Natural killer cell treated with Interleukin-12 subunit alpha and Interleukin-12 subunit beta and Interleukin-15 and Interleukin-18, amount 100 ng/mL, for 72 hours (primary cell): ENCODE results near the gene KREMEN1. TPM values are rescaled to one million over a fixed set of nuclear protein-coding genes. Genes with fewer than 3 reads are reported as not detected.

Experiments used
- ATAC-seq, 2 donors: fragments of 150-1000 bp; cut with Tn5 transposase in 1 of 2; sonication (Bioruptor Pico), chemical (Tn5 transposase) in 1 of 2; 2 replicates each; pipeline ENCODE4 v1.10.0; 2021
- DNase-seq: peaks from one replicate; pipeline ENCODE4 v3.0.0; 2022; ENCODE audit warnings: low spot score
- H3K27ac Mint-ChIP-seq, 2 donors: 1 replicate in 1 of 2; 2 replicates in 1 of 2; pipeline ENCODE4 v1.8.0; 2022; ENCODE audit warnings: mixed read lengths in 2 of 2, mild to moderate bottlenecking in 1 of 2, moderate library complexity in 1 of 2
- H3K27me3 Mint-ChIP-seq, 2 donors: 1 replicate in 1 of 2; 2 replicates in 1 of 2; pipeline ENCODE4 v1.8.0; 2022; ENCODE audit warnings: mixed read lengths in 2 of 2
- H3K36me3 Mint-ChIP-seq: one replicate; pipeline ENCODE4 v1.8.0; 2022; ENCODE audit warnings: mixed read lengths
- H3K4me1 Mint-ChIP-seq, 2 donors: 1 replicate in 1 of 2; 2 replicates in 1 of 2; pipeline ENCODE4 v1.8.0; 2022; ENCODE audit warnings: low read depth in 2 of 2, mixed read lengths in 2 of 2, mild to moderate bottlenecking in 1 of 2
- H3K4me3 Mint-ChIP-seq: one replicate; pipeline ENCODE4 v1.8.0; 2022; ENCODE audit warnings: mixed read lengths
- H3K9me3 Mint-ChIP-seq: 2 replicates; pipeline ENCODE4 v1.8.0; 2022; ENCODE audit warnings: mixed read lengths
- total RNA-seq, 2 donors: library from RNA; stranded (reverse); gene quantifications; one replicate each; pipeline ENCODE4 v1.2.3, GENCODE V29; 2022

Gene KREMEN1
- total RNA-seq, 2 donors from 2014 or later = 0.17 to 0.59 TPM

DNA sequence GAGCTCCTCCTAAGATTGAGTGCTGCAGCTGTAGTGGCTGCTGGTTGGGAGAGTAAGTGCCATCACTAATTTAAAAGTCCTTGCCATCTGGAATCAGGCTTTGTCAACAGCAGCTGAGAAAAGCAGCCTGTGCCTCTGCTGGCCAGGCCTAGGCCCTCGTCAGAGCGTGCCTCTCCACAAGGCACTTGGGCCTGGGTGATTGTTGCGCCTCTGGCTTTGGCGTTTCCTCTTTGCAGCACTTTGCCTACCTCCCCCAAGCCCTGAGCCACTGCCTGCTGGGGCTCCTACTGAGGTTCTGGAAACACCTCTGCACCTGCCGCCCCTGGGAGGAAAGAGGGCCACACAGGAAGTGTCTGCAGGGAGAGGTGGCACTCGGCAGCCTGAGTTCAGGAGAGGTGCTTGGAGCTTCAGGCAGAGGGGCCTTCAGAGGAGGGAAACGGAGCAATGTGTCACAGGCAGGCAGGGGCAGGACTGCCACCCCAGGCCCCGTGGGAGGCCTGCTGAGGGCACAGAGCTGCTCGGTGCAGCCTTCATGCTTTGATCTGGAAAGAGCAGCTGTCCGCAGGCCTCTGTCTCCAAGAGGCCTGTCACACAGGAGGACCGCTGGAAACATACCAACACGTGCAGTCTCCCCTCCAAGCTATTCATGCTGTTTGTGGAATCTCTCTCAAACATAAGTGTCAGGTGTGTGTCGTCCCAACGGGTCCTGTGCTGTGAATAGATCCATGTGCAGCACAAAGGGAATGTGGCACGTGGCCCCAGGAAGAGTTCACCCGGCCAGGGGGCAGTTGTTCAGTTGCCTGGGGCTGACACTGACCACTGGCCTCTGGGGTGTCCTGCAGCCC, 71.3 kb downstream of the KREMEN1 start:
- H3K4me3 Mint-ChIP-seq = no peak overlapping the region
- no peaks in the 10 kb centered on the region for H3K4me1 Mint-ChIP-seq
- peaks cover 2 to 8% of the 10 kb centered on the region in 2 donors for H3K27me3 Mint-ChIP-seq
- ATAC-seq = peak in 1 of 2 donors; percentile 40
- H3K36me3 Mint-ChIP-seq = no peaks in the 10 kb centered on the region
- H3K9me3 Mint-ChIP-seq = no peaks in the 10 kb centered on the region
- H3K27ac Mint-ChIP-seq = no peak overlapping the region
- no peak for DNase-seq

DNA sequence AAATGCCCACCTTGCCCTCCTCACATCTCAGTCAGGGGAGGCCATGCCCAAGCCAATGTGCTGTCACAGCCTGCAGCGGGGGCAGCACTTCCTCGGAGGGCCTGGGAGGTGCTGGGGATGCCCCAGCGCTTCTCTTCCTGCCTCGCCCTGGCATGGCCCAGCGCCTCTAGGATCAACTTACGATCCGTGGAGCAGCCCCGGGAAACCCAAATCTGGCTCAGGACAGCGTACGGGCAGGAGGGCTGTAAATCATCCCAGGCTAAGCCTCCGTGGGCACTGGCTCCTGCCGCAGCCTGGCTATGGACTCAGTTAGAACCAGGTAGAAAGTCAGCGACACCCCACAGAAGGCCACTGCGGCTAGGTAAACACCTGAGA, 71.9 kb downstream of the KREMEN1 start:
- ATAC-seq (no peak), DNase-seq (no peak)
- Mint-ChIP-seq H3K27me3 (peaks cover 2 to 8% of the 10 kb centered on the region in 2 donors), H3K4me3 (no peak overlapping the region), H3K36me3 (no peaks in the 10 kb centered on the region), H3K27ac (no peak overlapping the region), H3K9me3 (no peaks in the 10 kb centered on the region), H3K4me1 (no peaks in the 10 kb centered on the region)

DNA sequence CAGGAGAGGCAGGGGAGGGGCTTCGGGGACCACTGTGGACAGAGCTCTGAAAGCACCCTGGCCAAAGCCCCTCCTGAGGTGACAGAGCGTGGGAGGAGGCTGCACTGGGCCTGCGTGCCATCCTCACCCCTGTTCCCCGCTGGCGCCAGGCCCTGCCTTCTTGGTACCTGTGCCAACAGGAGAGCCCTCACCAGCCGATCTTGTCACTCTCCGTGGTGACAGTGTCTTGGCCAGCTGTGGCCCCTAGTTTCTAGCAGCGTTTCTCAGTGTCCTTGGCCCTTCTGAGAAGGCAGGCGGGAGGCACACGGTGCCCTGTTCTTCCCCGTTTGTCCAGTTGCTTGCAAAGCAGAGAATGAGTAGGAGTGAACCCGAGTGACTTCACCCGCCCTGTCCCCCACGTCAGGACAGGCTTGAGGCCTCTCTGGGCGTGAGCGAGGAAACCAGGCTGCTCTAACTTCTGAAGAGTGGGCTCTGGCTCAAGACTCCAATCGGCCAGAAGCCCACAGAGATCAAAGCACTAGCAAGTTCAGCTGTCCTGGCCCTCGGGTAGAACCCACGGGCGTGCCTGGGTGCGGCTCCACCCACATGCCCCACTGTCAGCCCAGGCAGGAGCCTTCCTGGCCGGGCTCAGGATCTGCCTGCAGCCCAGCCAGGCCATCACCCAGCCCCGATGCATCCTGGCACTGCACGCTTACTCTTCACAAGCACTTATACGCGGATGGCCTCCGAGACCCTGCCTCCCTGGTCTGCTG, 72.7 kb downstream of the KREMEN1 start:
- ATAC-seq (peak in 1 of 2 donors; percentile 15), DNase-seq (no peak)
- Mint-ChIP-seq H3K27ac (no peak overlapping the region), H3K4me1 (no peaks in the 10 kb centered on the region), H3K27me3 (peaks cover 2 to 8% of the 10 kb centered on the region in 2 donors), H3K4me3 (no peak overlapping the region), H3K9me3 (no peaks in the 10 kb centered on the region), H3K36me3 (no peaks in the 10 kb centered on the region)

DNA sequence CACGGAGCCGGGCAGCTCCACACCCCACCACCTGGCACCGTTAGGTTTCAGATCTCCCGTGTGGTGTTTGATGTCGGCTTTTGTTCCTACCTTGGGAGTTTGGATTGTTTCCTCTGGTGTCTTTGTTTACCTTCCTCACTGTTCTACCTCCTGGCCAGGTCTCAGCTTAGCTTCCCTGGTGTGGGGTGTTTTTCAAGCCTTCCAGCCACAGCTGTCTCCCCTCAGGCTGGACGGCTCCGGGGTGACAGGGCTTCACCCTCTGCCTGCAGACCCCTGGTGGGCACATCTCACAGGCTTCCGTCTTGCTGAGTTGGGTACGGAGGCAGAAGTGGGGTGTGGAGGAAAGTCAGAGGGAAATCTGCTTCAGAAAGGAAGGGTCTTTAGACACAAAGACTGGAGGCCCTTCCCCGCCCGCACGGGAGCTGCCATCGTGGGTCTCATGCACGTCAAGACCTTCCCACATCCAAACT, 73.3 kb downstream of the KREMEN1 start:
- H3K36me3 Mint-ChIP-seq = no peaks in the 10 kb centered on the region
- peaks cover 2 to 8% of the 10 kb centered on the region in 2 donors for H3K27me3 Mint-ChIP-seq
- no peak for DNase-seq
- H3K27ac Mint-ChIP-seq = no peak overlapping the region
- no peak for ATAC-seq
- H3K9me3 Mint-ChIP-seq = no peaks in the 10 kb centered on the region
- no peak overlapping the region for H3K4me3 Mint-ChIP-seq
- H3K4me1 Mint-ChIP-seq = no peaks in the 10 kb centered on the region

DNA sequence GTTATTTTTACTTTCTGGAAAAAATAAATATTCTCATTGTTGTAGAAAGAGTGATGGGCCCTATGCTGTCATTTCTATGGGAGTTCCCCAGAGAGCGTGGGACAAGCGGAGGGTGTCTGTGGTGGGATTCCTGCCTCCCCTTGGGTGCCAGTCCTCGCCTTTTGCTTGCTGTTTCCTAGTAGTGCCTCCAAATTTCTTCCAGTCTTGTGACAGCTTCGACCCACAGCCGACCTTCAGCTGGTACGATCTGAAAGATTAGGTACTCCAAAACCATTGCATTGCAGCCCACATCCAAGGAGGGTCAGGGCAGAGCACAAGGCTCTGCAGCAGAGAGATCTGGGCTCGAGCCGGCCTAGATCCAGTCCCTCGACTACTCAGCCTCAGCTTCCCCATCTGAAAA, 73.9 kb downstream of the KREMEN1 start:
- H3K27ac Mint-ChIP-seq = no peak overlapping the region
- ATAC-seq (no peak), DNase-seq (no peak)
- no peaks in the 10 kb centered on the region for H3K36me3 Mint-ChIP-seq
- H3K4me3 Mint-ChIP-seq = no peak overlapping the region
- H3K4me1 Mint-ChIP-seq = no peaks in the 10 kb centered on the region
- no peaks in the 10 kb centered on the region for H3K9me3 Mint-ChIP-seq
- H3K27me3 Mint-ChIP-seq = peaks cover 2 to 10% of the 10 kb centered on the region in 2 donors

DNA sequence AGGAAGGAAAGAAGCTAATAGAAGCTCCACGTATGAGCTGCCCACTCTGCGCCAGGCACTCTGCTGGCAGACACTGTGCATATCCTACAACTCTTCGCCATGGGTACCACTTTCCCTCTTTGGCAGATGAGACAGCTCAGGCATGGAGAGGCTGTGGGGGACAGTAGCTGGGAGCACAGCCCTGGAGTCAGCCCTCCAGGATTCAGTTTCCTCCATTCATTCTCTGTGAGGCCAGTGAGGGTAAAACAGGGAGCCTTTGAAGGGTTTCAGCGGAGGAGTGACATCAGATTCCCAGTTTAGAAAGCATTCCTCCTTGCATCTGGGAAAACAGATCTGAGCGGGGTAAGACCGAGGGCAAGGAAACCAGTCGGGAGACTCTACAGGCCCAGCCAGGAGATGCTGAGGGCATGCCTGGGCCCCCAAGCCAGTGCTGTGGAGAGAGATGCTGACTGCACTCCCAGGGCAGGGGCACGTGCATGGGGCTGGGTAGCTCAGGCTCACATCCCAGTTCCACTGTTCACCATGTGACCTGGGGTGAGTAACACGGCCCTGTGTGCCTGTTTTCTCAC, 74.6 kb downstream of the KREMEN1 start:
- no peaks in the 10 kb centered on the region for H3K36me3 Mint-ChIP-seq
- DNase-seq (no peak), ATAC-seq (peak in 1 of 2 donors; percentile 52)
- H3K27me3 Mint-ChIP-seq = peaks cover 7 to 10% of the 10 kb centered on the region in 2 donors
- no peaks in the 10 kb centered on the region for H3K9me3 Mint-ChIP-seq
- H3K4me1 Mint-ChIP-seq = no peaks in the 10 kb centered on the region
- H3K4me3 Mint-ChIP-seq = no peak overlapping the region
- no peak overlapping the region for H3K27ac Mint-ChIP-seq

DNA sequence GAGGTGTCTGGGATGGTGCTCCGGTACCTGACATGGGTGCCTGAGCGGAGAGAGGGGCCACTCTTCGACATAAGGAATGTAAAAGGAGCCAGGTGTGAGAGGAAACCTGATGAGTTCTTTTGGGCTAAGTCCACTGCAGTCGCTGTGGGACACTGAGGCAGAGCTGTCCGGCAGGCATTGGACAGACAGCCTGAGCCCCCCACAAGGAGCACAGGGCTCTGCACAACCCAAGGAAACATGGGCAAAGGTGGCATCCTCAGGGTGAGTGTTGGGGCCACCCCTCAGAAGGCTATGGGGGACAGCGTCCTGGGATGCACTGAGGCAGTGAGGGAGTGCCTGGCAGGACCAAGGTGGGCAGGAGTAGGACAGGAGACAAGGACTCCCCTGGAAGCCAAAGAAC, 75.2 kb downstream of the KREMEN1 start:
- Mint-ChIP-seq H3K4me1 (no peaks in the 10 kb centered on the region), H3K9me3 (no peaks in the 10 kb centered on the region), H3K36me3 (no peaks in the 10 kb centered on the region), H3K4me3 (no peak overlapping the region), H3K27ac (no peak overlapping the region), H3K27me3 (peaks cover 9 to 15% of the 10 kb centered on the region in 2 donors)
- no peak for DNase-seq
- no peak for ATAC-seq

DNA sequence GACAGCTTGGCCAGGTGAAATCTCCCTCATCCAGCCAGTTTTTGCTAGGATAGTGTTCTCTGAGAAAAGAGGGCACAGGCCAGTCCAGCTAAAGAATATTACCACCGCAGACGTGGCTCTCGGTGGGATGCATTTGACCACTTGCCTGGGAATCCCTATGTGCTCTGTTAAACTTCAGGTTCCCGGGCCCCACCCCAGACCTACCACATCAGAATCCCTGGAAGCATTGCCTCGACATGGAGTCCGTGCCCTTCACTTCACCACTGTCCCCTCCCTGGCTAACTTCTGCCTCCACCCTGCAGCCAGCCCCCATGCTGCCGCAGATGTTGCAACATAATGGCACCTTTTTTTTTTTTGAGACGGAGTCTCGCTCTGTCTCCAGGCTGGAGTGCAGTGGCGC, 76.0 kb downstream of the KREMEN1 start:
- Mint-ChIP-seq H3K27me3 (peaks cover 13 to 20% of the 10 kb centered on the region in 2 donors), H3K4me3 (no peak overlapping the region), H3K36me3 (no peaks in the 10 kb centered on the region), H3K27ac (no peak overlapping the region), H3K9me3 (no peaks in the 10 kb centered on the region), H3K4me1 (no peaks in the 10 kb centered on the region)
- ATAC-seq (no peak), DNase-seq (no peak)

DNA sequence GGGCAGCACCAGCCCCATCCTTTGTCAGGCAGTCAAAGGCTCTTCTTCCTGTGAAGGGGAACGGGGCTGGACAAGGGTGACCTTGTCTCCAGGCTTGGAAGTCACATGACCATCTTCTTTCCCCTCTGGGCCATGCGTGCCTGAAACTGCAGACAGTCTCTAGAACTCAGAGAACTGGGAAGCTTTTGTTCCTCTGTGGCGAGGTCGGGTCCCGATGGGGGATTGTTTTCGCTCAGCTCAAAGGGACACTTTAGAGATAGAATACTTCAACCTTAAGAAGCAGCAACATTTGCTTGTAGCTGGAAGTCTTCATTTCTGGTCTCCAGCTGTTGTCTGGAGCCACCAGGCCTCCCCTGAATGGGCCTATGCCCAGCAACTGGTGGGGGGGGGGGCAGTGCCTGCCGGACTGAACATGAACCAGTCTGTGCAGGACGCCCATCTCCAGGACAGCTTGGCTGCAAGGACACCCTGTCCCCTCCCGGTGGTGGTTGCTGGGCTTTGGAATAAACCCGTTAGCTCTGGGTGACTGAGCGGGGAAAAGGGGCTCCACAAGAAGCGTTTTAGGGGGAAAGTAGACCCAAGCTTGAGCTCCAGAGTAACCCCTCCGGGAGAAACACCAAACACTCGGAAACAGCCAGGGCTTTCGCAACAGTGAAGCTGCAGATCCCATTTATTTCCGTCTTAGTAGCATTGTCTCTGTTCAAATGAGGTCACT, 77.2 kb downstream of the KREMEN1 start:
- no peak for DNase-seq
- Mint-ChIP-seq H3K4me3 (no peak overlapping the region), H3K4me1 (peaks cover 7% of the 10 kb centered on the region in 2 donors), H3K36me3 (no peaks in the 10 kb centered on the region), H3K27me3 (peaks cover 19 to 28% of the 10 kb centered on the region in 2 donors), H3K9me3 (no peaks in the 10 kb centered on the region), H3K27ac (no peak overlapping the region)
- ATAC-seq = no peak

DNA sequence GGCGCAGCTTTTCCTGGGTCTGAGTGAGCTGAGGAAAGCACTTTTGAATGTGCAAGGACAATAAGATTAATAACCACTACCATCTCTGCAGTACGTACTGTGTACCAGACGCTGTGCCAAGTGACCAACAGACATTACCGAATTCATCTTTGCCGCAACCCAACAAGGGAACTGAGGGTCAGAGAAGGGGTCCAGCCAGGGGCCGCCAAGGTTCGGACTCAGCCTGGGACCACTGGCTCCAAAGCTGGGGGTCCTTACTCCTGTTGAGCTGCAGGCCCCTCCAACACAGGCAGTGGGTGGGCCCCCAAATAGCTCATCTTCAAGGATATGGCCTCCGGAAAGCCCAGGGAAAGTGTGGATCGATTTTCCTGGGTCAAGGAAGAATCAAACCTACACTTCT, 77.9 kb downstream of the KREMEN1 start:
- DNase-seq (no peak), ATAC-seq (no peak)
- peaks cover 7% of the 10 kb centered on the region in 2 donors for H3K4me1 Mint-ChIP-seq
- H3K27ac Mint-ChIP-seq = no peak overlapping the region
- H3K36me3 Mint-ChIP-seq = no peaks in the 10 kb centered on the region
- peaks cover 19 to 28% of the 10 kb centered on the region in 2 donors for H3K27me3 Mint-ChIP-seq
- no peaks in the 10 kb centered on the region for H3K9me3 Mint-ChIP-seq
- no peak overlapping the region for H3K4me3 Mint-ChIP-seq

DNA sequence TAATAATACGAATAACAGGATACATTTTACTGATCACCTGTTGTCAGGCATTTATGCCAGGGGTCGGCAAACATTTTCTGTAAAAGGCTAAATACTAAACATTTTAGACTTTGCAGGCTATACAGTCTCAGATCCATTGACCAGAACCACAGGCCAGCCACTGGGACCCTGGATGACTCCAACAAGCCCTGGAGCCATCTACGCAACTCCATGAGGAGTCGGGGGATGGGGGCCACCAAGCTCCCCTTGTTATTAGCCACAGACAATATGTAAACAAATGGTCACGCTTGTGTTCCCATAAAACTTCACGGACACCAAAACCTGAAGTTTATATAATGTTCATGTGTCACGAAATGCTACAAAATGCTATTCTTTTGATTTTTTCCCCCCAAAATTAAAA, 78.5 kb downstream of the KREMEN1 start:
- ATAC-seq (no peak), DNase-seq (no peak)
- Mint-ChIP-seq H3K4me3 (no peak overlapping the region), H3K4me1 (peaks cover 7% of the 10 kb centered on the region in 2 donors), H3K27me3 (peaks cover 19 to 28% of the 10 kb centered on the region in 2 donors), H3K9me3 (no peaks in the 10 kb centered on the region), H3K36me3 (no peaks in the 10 kb centered on the region), H3K27ac (no peak overlapping the region)

DNA sequence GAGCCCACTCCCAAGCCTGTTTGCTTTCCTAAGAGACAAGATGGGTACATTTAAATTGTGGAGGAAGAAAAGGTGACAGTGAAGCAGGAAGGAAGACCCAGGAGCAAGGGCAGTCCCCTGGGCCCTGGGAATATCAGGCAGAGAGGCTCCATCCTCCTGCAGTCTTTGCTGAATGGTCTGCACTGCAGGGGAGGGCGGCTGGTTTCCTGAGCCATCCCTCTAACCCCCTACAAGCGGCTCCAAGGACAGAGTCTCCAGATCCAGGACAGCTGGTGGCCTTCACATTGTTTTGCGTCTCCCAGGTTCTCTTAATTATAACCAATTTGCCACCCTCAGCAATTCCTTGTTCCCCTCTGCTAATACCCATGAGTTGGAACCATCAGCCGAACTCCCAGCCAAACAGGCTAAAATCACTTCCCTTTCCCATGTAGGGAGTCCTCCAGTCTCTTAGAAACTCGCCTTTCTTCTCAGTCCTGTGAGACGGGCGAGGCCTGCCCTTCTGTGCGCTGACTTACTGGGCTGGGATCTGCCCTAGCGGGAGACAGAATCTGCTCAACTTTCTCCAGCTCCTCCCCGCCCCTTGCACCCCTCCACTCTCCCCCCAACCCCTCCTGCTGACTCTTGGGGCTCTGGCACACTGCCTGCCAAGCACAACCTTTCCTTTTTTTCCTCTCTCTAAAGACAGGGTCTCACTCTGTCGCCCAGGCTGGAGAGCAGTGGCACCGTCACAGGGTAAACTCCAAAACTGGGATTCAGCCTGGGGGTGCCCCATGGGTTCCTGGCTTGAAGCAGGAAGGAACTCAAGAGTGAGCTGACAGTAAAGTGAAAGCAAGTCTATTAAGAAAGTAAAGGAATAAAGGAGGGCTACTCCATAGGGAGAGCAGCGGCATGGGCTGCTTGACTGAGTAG, 79.5 kb downstream of the KREMEN1 start:
- DNase-seq (no peak), ATAC-seq (peak in 1 of 2 donors; percentile 28)
- H3K4me3 Mint-ChIP-seq = no peak overlapping the region
- H3K27me3 Mint-ChIP-seq = peaks cover 19 to 28% of the 10 kb centered on the region in 2 donors
- no peaks in the 10 kb centered on the region for H3K9me3 Mint-ChIP-seq
- H3K4me1 Mint-ChIP-seq = peaks cover 7% of the 10 kb centered on the region in 2 donors
- no peaks in the 10 kb centered on the region for H3K36me3 Mint-ChIP-seq
- H3K27ac Mint-ChIP-seq = no peak overlapping the region
